ENCODE results near the gene BSN. TPM values are rescaled to one million over a fixed set of nuclear protein-coding genes. Genes with fewer than 3 reads are reported as not detected.
"Not testable (repeated sequence)": the region's sequence is repeated elsewhere in the genome, so short reads cannot be mapped to it uniquely, and the experiment has no call there.

BSN gene
- total and polyA plus RNA-seq, 2 experiments from 2014 or later = under 0.01 to 0.03 TPM

GRCh38 chr3:49681543-49681942 is 127.3 kb downstream of the BSN start:
- Histone ChIP-seq H3K9ac (no peak overlapping the region), H3K36me3 (ENCODE audit: low read depth) (0 out of 2 replicates have a peak, but pooled peaks cover 4% of the 10 kb centered on the region), H4K20me1 (ENCODE audit: insufficient read depth) (no peaks in the 10 kb centered on the region), H3K9me2 (ENCODE audit: insufficient read depth) (no peaks in the 10 kb centered on the region), H3K27me3 (replicated peaks; ENCODE audit: insufficient read depth) (no peaks in the 10 kb centered on the region), H3K27ac (no peak overlapping the region), H3K79me2 (ENCODE audit: insufficient read depth) (no peaks in the 10 kb centered on the region), H2AFZ (no peak overlapping the region), H3K4me2 (ENCODE audit: unreplicated experiment) (no peak overlapping the region), H3K4me1 (ENCODE audit: insufficient read depth) (no peaks in the 10 kb centered on the region), H3K4me3 (no peak overlapping the region), H3F3A (ENCODE audit: insufficient read depth) (no peaks in the 10 kb centered on the region), H3K9me3 (ENCODE audit: low read depth) (no peaks in the 10 kb centered on the region)
- WGBS, 2 experiments (ENCODE audit: low coverage in 1 of 2, low lambda C conversion rate in 2 of 2, missing lambda C conversion rate in 2 of 2) = 74 to 75% methylated on average over 4 of the region's 4 CpGs
- DNase-seq = no peak
- no peak for TF ChIP-seq EZH2phosphoT487 (IDR thresholded peaks at IDR 0.05; ENCODE audit: insufficient read depth, low read depth)
- no peak for TF ChIP-seq EZH2 (IDR thresholded peaks at IDR 0.05; ENCODE audit: insufficient read depth, poor library complexity, severe bottlenecking)
- in situ Hi-C loops (cut with MboI) = no loop called here

DNA sequence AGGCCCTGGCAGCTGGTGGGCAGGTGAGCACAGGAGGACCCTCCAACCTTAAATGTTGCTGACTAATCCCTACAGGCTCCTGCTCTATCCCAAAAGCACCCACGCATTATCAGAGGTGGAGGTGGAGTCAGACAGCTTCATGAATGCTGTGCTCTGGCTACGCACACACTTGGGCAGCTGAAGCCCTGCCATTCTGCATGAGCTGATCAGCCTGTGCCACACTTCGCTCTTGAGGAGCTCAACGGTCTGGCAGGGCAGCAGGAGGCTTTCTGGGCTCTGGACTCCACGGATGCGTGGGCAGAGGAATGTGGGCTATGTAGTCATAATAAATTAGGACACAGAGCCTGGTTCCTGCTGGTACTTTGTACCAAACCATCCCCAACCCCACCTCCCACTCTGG is 128.9 kb downstream of the BSN start:
- no peak for DNase-seq
- Histone ChIP-seq H3K27me3 (replicated peaks; ENCODE audit: insufficient read depth) (no peaks in the 10 kb centered on the region), H3K4me2 (ENCODE audit: unreplicated experiment) (no peak overlapping the region), H3K9me2 (ENCODE audit: insufficient read depth) (no peaks in the 10 kb centered on the region), H3F3A (ENCODE audit: insufficient read depth) (no peaks in the 10 kb centered on the region), H2AFZ (no peak overlapping the region), H3K36me3 (ENCODE audit: low read depth) (0 out of 2 replicates have a peak, but pooled peaks cover under 1% of the 10 kb centered on the region), H3K4me1 (ENCODE audit: insufficient read depth) (no peaks in the 10 kb centered on the region), H3K4me3 (no peak overlapping the region), H3K9ac (no peak overlapping the region), H4K20me1 (ENCODE audit: insufficient read depth) (no peaks in the 10 kb centered on the region), H3K79me2 (ENCODE audit: insufficient read depth) (no peaks in the 10 kb centered on the region), H3K27ac (no peak overlapping the region), H3K9me3 (ENCODE audit: low read depth) (no peaks in the 10 kb centered on the region)
- TF ChIP-seq EZH2phosphoT487 (IDR thresholded peaks at IDR 0.05; ENCODE audit: insufficient read depth, low read depth) (no peak), EZH2 (IDR thresholded peaks at IDR 0.05; ENCODE audit: insufficient read depth, poor library complexity, severe bottlenecking) (no peak)
- in situ Hi-C loops (cut with MboI) = no loop called here
- 81 to 85% methylated on average over 6 of the region's 6 CpGs for WGBS, 2 experiments (ENCODE audit: low coverage in 1 of 2, low lambda C conversion rate in 2 of 2, missing lambda C conversion rate in 2 of 2)

DNA sequence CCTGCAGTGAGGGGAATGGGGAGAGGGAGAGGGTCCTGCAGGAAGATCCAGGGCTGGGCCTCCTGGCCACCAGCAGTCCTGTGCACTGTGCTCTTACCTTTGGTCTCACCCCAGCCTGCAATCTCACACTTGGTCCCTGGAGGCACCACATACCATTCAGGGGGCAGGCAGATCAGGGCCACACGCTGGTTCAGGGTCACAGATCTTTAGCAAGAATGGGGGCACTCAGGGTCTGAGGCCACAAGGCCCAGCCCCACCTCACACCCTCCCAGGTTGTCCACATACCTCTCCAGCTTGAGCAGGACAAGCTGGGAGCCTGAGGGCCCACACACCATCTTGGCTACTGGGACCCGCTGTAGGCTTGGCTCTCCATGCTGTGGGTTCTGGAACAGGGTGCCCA is 130.2 kb downstream of the BSN start:
- H3K9me3 ChIP-seq (ENCODE audit: low read depth); H3F3A ChIP-seq (ENCODE audit: insufficient read depth); H3K4me3 ChIP-seq; DNase-seq; H3K36me3 ChIP-seq (ENCODE audit: low read depth); H4K20me1 ChIP-seq (ENCODE audit: insufficient read depth); H3K4me1 ChIP-seq (ENCODE audit: insufficient read depth); H3K9ac ChIP-seq; H2AFZ ChIP-seq; H3K4me2 ChIP-seq (ENCODE audit: unreplicated experiment); in situ Hi-C loops (cut with MboI); H3K27ac ChIP-seq; H3K79me2 ChIP-seq (ENCODE audit: insufficient read depth); H3K9me2 ChIP-seq (ENCODE audit: insufficient read depth); H3K27me3 ChIP-seq (replicated peaks; ENCODE audit: insufficient read depth): not testable (repeated sequence)
- WGBS, 2 experiments (ENCODE audit: low coverage in 1 of 2, low lambda C conversion rate in 2 of 2, missing lambda C conversion rate in 2 of 2) = 92 to 95% methylated on average over 2 of the region's 2 CpGs

DNA sequence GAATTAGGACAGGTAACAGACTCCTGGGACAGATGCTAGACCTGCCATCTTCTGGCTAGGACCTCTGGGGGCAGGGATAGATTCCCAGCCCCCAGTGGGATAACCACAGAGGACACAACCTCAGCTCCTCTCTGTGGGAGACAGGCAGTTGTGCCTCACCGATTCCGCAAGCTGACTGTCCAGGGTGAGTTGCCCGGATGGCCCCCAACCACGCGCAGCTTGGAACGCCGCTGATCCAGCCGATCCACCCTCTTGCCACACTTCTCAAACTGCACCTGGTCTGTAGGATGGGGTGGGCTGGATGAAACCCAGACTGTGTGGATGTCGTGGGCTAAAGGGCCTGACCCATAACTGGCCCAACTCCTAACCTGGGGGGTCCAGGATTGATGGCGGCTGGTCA is 130.8 kb downstream of the BSN start:
- H3K4me1 ChIP-seq (ENCODE audit: insufficient read depth); H3K36me3 ChIP-seq (ENCODE audit: low read depth); H3K27me3 ChIP-seq (replicated peaks; ENCODE audit: insufficient read depth); in situ Hi-C loops (cut with MboI); H3K27ac ChIP-seq; H3K9ac ChIP-seq; H3K4me2 ChIP-seq (ENCODE audit: unreplicated experiment); H4K20me1 ChIP-seq (ENCODE audit: insufficient read depth); H3K79me2 ChIP-seq (ENCODE audit: insufficient read depth); H3K4me3 ChIP-seq; H3K9me3 ChIP-seq (ENCODE audit: low read depth); H3K9me2 ChIP-seq (ENCODE audit: insufficient read depth); DNase-seq; H3F3A ChIP-seq (ENCODE audit: insufficient read depth); H2AFZ ChIP-seq: not testable (repeated sequence)
- WGBS, 2 experiments (ENCODE audit: low coverage in 1 of 2, low lambda C conversion rate in 2 of 2, missing lambda C conversion rate in 2 of 2) = 92 to 93% methylated on average over 9 to 10 of the region's 10 CpGs

GRCh38 chr3:49685846-49686245 is 131.6 kb downstream of the BSN start:
- H3K4me2 ChIP-seq (ENCODE audit: unreplicated experiment); H4K20me1 ChIP-seq (ENCODE audit: insufficient read depth); H3K9me3 ChIP-seq (ENCODE audit: low read depth); H3K4me1 ChIP-seq (ENCODE audit: insufficient read depth); in situ Hi-C loops (cut with MboI); H3K4me3 ChIP-seq; H3K36me3 ChIP-seq (ENCODE audit: low read depth); H3K27ac ChIP-seq; H2AFZ ChIP-seq; H3K9ac ChIP-seq; H3K9me2 ChIP-seq (ENCODE audit: insufficient read depth); H3K27me3 ChIP-seq (replicated peaks; ENCODE audit: insufficient read depth); H3F3A ChIP-seq (ENCODE audit: insufficient read depth): not testable (repeated sequence)
- 12 to 20% methylated on average over 27 to 31 of the region's 36 CpGs for WGBS, 2 experiments (ENCODE audit: low coverage in 1 of 2, low lambda C conversion rate in 2 of 2, missing lambda C conversion rate in 2 of 2)
- peak; percentile 38 for DNase-seq
- peaks cover 15% of the 10 kb centered on the region for H3K79me2 ChIP-seq (ENCODE audit: insufficient read depth)

GRCh38 chr3:49686346-49686745 is 132.1 kb downstream of the BSN start:
- Histone ChIP-seq H2AFZ (peak overlapping the region; percentile 39; the same call in 1 of the 2 replicates), H3K4me1 (ENCODE audit: insufficient read depth) (peaks cover 11% of the 10 kb centered on the region; the same call in 1 of the 2 replicates), H3K4me2 (ENCODE audit: unreplicated experiment) (peak overlapping the region; percentile 34), H3K4me3 (peak overlapping the region; percentile 51), H3K79me2 (ENCODE audit: insufficient read depth) (peaks cover 20% of the 10 kb centered on the region)
- H3K9me2 ChIP-seq (ENCODE audit: insufficient read depth); DNase-seq; H3K9ac ChIP-seq; H3K27ac ChIP-seq; H3K27me3 ChIP-seq (replicated peaks; ENCODE audit: insufficient read depth); H4K20me1 ChIP-seq (ENCODE audit: insufficient read depth); H3F3A ChIP-seq (ENCODE audit: insufficient read depth); in situ Hi-C loops (cut with MboI); H3K9me3 ChIP-seq (ENCODE audit: low read depth); H3K36me3 ChIP-seq (ENCODE audit: low read depth): not testable (repeated sequence)
- WGBS, 2 experiments (ENCODE audit: low coverage in 1 of 2, low lambda C conversion rate in 2 of 2, missing lambda C conversion rate in 2 of 2) = 5 to 6% methylated on average over 20 to 29 of the region's 29 CpGs

GRCh38 chr3:49686769-49687423 is 132.6 kb downstream of the BSN start:
- H3F3A ChIP-seq (ENCODE audit: insufficient read depth); H3K36me3 ChIP-seq (ENCODE audit: low read depth); H3K27ac ChIP-seq; H3K9me2 ChIP-seq (ENCODE audit: insufficient read depth); H4K20me1 ChIP-seq (ENCODE audit: insufficient read depth); H3K9ac ChIP-seq; H3K9me3 ChIP-seq (ENCODE audit: low read depth); in situ Hi-C loops (cut with MboI); H3K27me3 ChIP-seq (replicated peaks; ENCODE audit: insufficient read depth): not testable (repeated sequence)
- WGBS, 2 experiments (ENCODE audit: low coverage in 1 of 2, low lambda C conversion rate in 2 of 2, missing lambda C conversion rate in 2 of 2) = 12 to 17% methylated on average over 36 to 42 of the region's 44 CpGs
- Histone ChIP-seq H3K79me2 (ENCODE audit: insufficient read depth) (peaks cover 26% of the 10 kb centered on the region), H3K4me2 (ENCODE audit: unreplicated experiment) (peak overlapping the region; percentile 34), H2AFZ (peak overlapping the region; percentile 39; the same call in 1 of the 2 replicates), H3K4me1 (ENCODE audit: insufficient read depth) (peaks cover 11% of the 10 kb centered on the region; the same call in 1 of the 2 replicates), H3K4me3 (peak overlapping the region; percentile 51)
- DNase-seq = peak; percentile 67
